NCI-H2107 treated with DMSO at 0.1 percent for 48 hours (cell line): ENCODE measurements around the gene NEMP2.

ENCODE experiments used
- DNase-seq: peaks from one replicate; lab custom pipeline; 2025; ENCODE audit not compliant: unreplicated experiment; lab: John Stamatoyannopoulos, UW

NEMP2 gene

DNA sequence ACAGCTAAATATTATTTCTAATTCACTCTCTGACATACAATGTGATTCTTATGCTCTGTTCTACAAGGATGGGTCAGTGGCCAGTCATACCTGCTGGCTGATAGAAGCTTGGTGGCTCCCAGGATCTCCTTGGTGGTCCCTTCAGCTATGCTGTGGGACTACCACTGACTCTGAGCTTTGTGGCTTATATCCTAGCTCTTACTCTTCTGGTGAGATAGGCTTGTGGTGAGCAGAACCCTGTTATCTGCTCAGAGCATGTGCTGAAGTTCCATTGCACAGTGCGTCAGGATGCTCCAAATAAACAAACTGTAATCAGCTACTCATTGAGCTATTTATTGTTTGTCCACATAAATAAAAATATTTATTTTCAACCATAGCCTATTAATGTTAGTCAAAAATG, 74.6 kb downstream of the NEMP2 start:
- DNase-seq: no peak

DNA sequence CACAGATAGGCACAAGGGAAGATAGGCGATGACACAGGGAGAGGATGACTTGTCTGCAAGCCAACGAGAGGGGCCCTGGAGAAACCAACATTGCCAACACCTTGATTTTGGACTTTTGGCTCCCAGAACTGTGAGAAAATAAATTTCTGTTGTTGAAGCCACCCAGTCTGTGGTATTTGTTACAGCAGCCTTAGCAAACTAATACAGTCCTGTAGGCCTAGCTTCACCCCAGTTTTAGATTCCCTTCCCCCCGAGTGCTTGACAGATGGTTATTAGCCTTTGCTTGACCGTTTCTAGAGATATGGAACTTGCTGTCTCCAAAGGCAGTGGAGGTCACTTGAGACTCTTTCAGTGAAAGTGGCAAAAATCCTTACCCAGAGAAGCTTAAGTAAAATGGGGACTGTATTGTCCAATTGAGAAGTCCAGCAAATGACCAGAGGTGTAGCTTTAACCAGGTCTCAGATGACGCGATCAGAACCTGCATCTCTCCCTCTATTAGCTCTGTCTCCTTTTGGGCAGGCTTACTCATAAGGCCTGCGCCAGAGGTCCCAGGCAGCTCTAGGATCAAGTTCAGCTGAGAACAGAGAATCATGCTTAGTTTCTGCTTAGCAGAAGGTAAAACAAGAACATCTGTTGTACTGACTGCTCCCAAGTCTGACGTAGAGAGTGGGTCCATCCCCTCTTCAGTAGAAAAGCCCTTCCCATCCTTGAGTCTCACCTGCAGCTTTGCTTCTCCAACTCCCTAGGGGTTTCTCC, 76.0 kb downstream of the NEMP2 start:
- no peak for DNase-seq

DNA sequence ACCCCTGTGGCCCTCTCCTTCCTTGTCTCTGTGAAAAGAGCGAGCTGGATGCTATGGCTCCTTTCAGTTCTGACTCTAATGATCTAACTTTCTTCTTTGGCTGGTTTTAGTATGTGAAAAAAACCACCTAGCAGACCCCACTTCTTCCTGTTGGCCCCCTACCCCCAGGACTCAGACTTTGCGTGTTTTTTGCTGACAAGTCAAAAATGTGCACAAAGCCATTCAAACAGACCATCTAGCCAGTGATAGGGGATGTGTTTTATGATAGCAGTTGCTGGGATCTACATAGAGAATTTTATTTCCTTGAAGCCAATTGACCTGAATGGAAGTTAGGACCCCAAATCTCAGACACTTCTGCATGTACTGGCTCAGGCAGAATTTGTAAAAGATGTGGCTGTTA, 77.3 kb downstream of the NEMP2 start:
- DNase-seq: no peak

- DNase-seq: no peak
Observed at GRCh38 chr2:190456833-190457232, 77.7 kb downstream of the NEMP2 start.

GRCh38 chr2:190455358-190456095, 79.0 kb downstream of the NEMP2 start:
- no peak for DNase-seq

DNA sequence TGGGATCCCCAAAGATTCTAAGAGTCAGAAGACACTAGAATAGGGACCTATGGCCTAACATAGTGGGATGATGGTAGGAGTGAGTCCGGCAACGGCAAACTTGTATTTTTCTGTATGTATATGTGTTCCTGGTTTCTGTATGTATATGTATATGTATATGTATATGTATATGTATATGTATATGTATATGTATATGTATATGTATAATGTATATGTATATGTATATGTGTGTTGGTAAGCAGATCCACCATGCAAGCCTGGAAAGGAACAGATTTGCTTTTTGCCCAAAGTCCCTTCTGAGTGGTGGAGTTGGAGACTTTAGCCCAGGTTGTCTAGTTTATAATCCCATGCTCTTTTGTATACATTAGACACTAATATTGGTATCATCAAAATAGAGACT, 79.7 kb downstream of the NEMP2 start:
- DNase-seq: no peak
